HepG2 (cell line): ENCODE measurements around the gene HSDL2. TPM values are rescaled to one million over a fixed set of nuclear protein-coding genes. Genes with fewer than 3 reads are reported as not detected.

Experiments
- FOXO4 ChIP-seq: sonication (generic); formaldehyde crosslinking; conservative IDR thresholded peaks from 2 replicates; pipeline ENCODE4 v1.8.1; 2023; ENCODE audit warnings: missing genetic modification reagents
- KMT2A ChIP-seq: sonication (generic); formaldehyde crosslinking; IDR thresholded peaks from 2 replicates; pipeline ENCODE4 v1.4.0; 2020; ENCODE audit warnings: missing genetic modification reagents
- MBD4 ChIP-seq: IDR thresholded peaks from 2 replicates; pipeline ENCODE4 v1.6.1; 2012; ENCODE audit warnings: low read length, inconsistent platforms, borderline replicate concordance
- MNT ChIP-seq: fragments of 450-650 bp; IDR thresholded peaks from 2 replicates; pipeline ENCODE4 v1.6.1; 2016
- NFAT5 ChIP-seq: sonication (generic); formaldehyde crosslinking; IDR thresholded peaks from 2 replicates; pipeline ENCODE4 v1.4.0; 2020; ENCODE audit warnings: missing genetic modification reagents
- PPARG ChIP-seq: conservative IDR thresholded peaks from 2 replicates; pipeline ENCODE4 v1.6.1; 2016; ENCODE audit warnings: missing biosample characterization, missing genetic modification reagents
- RBAK ChIP-seq: sonication (generic); formaldehyde crosslinking; IDR thresholded peaks from 2 replicates; pipeline ENCODE4 v1.5.1; 2020; ENCODE audit warnings: mild to moderate bottlenecking, missing genetic modification reagents
- RERE ChIP-seq: IDR thresholded peaks from 2 replicates; pipeline ENCODE4 v1.6.1; 2016; ENCODE audit warnings: low read depth, missing genetic modification reagents, missing compliant biosample characterization
- REXO4 ChIP-seq: sonication (generic); formaldehyde crosslinking; IDR thresholded peaks from 2 replicates; pipeline ENCODE4 v1.8.0; 2022; ENCODE audit warnings: missing genetic modification reagents, mild to moderate bottlenecking, borderline replicate concordance
- TARDBP ChIP-seq: sonication (generic); formaldehyde crosslinking; IDR thresholded peaks from 2 replicates; pipeline ENCODE4 v1.8.0; 2022; ENCODE audit warnings: mild to moderate bottlenecking, missing genetic modification reagents
- UBTF ChIP-seq: sonication (generic); formaldehyde crosslinking; IDR thresholded peaks from 2 replicates; pipeline ENCODE4 v1.4.0; 2020; ENCODE audit warnings: mild to moderate bottlenecking, missing genetic modification reagents
- ZNF124 ChIP-seq: sonication (generic); formaldehyde crosslinking; IDR thresholded peaks from 2 replicates; pipeline ENCODE4 v1.4.0; 2020; ENCODE audit warnings: missing genetic modification reagents
- ZNF24 ChIP-seq: fragments of 450-650 bp; IDR thresholded peaks from 2 replicates; pipeline ENCODE4 v1.6.1; 2017; ENCODE audit warnings: antibody characterized with exemption, mild to moderate bottlenecking
- ZNF3 ChIP-seq: IDR thresholded peaks from 2 replicates; pipeline ENCODE4 v1.7.0; 2017; ENCODE audit warnings: inconsistent platforms
- ZNF367 ChIP-seq: sonication (generic); formaldehyde crosslinking; IDR thresholded peaks from 2 replicates; pipeline ENCODE4 v1.4.0; 2020; ENCODE audit warnings: missing genetic modification reagents, borderline replicate concordance
- polyA plus RNA-seq, 8 experiments: library from polyadenylated mRNA; depleted of rRNA in 3 of 8; stranded (reverse) in 7 of 8; unstranded in 1 of 8; fragments of >200 nt; fragmentation: Illumina TruSeq in 4 of 8; extraction: Trizol in 4 of 8; gene quantifications; 2 replicates each; pipeline versions ENCODE4 v1.2.1 to v1.2.3, GENCODE V29; 2011 to 2016; ENCODE audit warnings: low read depth in 4 of 8, missing spikeins in 1 of 8, mixed read lengths in 1 of 8; ENCODE audit not compliant: insufficient read depth in 1 of 8
- total RNA-seq, 5 experiments: library from RNA; depleted of rRNA; stranded (reverse); fragments of >200 nt; fragmentation: Illumina TruSeq; extraction: Trizol; gene quantifications; 2 replicates each; pipeline ENCODE4 v1.2.3, GENCODE V29; 2016; ENCODE audit warnings: low read depth in 1 of 5

HSDL2 gene
- total and polyA plus RNA-seq, 2 of the 13 experiments (the other 11 are each of a cell fraction or from before 2014, with no cell fraction given) = 55.3 to 80.2 TPM

GRCh38 chr9:112505607-112506006, 125.7 kb downstream of the HSDL2 start (continued):
- TF ChIP-seq ZNF24 = no peak
- TF ChIP-seq MNT = no peak
- TF ChIP-seq RERE (CRISPR knock-in tag) = 0 out of 2 replicates have a peak, but pooled peaks have one; percentile 37
- TF ChIP-seq TARDBP (CRISPR knock-in tag) = no peak
- TF ChIP-seq REXO4 (CRISPR knock-in tag) = no peak
- peak; percentile 56; the same call in 1 of the 2 replicates for TF ChIP-seq PPARG (CRISPR knock-in tag)
- TF ChIP-seq UBTF (CRISPR knock-in tag) = no peak
- TF ChIP-seq ZNF124 (CRISPR knock-in tag) = no peak
- TF ChIP-seq ZNF367 (CRISPR knock-in tag) = no peak
- TF ChIP-seq NFAT5 = no peak
- no peak for TF ChIP-seq FOXO4 (CRISPR knock-in tag)
- TF ChIP-seq RBAK (CRISPR knock-in tag) = no peak
- no peak for TF ChIP-seq KMT2A (CRISPR knock-in tag)
- TF ChIP-seq ZNF3 = no peak
- no peak for TF ChIP-seq MBD4
